Choroid plexus epithelial cell (primary cell): ENCODE measurements around the gene GPRIN2.

Source experiments
- DNase-seq: peaks from one replicate; pipeline ENCODE4 v3.0.0-alpha.2; 2010; ENCODE audit warnings: low read depth
- H3K4me3 ChIP-seq: 2 replicates; pipeline ENCODE4 v1.5.1; 2011; ENCODE audit warnings: low read depth, mild to moderate bottlenecking, control low read depth, low read length, moderate library complexity
- CTCF ChIP-seq: conservative IDR thresholded peaks from 2 replicates; pipeline ENCODE4 v1.5.1; 2011; ENCODE audit warnings: low read depth, mild to moderate bottlenecking, control low read depth, inconsistent platforms, low read length, moderate library complexity

The GPRIN2 gene

GRCh38 chr10:46558392-46559185 lies 2.1 kb upstream of the GPRIN2 start:
- DNase-seq, result no peak
- TF ChIP-seq CTCF, result no peak
- H3K4me3 ChIP-seq, result no peak overlapping the region

GRCh38 chr10:46558122-46558391 lies 1.6 kb upstream of the GPRIN2 start:
- H3K4me3 ChIP-seq, result no peak overlapping the region
- DNase-seq, result no peak
- no peak for TF ChIP-seq CTCF

- no peak overlapping the region for H3K4me3 ChIP-seq
- DNase-seq, result no peak
- TF ChIP-seq CTCF, result no peak
These were observed 1.1 kb upstream of the GPRIN2 start for GRCh38 chr10:46557319-46558121.

- TF ChIP-seq CTCF, result no peak
- H3K4me3 ChIP-seq, result peak overlapping the region; percentile 53
- DNase-seq, result no peak
These were observed 544 bp downstream of the GPRIN2 start for GRCh38 chr10:46555713-46556514.

GRCh38 chr10:46555366-46555712 lies 1.1 kb downstream of the GPRIN2 start:
- no peak overlapping the region for H3K4me3 ChIP-seq
- DNase-seq, result no peak
- no peak for TF ChIP-seq CTCF

- no peak overlapping the region for H3K4me3 ChIP-seq
- no peak for DNase-seq
- no peak for TF ChIP-seq CTCF
These were observed 2.2 kb downstream of the GPRIN2 start for GRCh38 chr10:46554166-46554781.
